Measurements from ENCODE around the gene LRP1B. TPM values are rescaled to one million over a fixed set of nuclear protein-coding genes. Genes with fewer than 3 reads are reported as not detected.
"Not testable (repeated sequence)": the region's sequence is repeated elsewhere in the genome, so short reads cannot be mapped to it uniquely, and the experiment has no call there.

The LRP1B gene
- total RNA-seq, 1 experiment from 2014 or later, result 1.4 TPM

DNA sequence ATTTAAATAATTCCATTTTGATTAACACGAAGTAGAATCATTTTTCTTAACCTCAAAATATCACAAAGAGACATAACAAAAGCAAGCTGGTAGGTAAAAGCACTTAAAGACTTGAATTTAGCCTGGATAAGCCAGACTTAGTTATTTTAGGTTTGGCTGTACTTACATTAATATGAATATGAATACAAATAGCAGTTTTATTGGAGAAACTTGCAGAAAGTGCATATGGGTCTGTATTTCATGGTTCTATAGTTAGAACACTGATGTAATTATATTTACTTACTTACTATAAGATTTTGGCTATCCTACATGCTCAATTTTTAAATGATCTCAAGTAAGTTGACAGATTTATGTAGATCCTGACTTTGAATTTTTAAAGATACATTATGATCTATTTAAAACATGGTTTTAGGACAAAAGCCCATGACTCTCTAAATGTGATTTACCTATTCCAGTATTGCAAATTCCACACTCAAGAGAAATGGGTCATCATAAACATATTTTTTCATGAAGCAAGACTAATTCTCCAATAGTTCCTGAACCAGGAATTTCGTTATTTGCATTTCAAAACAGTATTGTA, 1775.2 kb downstream of the LRP1B start:
- DNase-seq (ENCODE audit: low spot score), result no peak

DNA sequence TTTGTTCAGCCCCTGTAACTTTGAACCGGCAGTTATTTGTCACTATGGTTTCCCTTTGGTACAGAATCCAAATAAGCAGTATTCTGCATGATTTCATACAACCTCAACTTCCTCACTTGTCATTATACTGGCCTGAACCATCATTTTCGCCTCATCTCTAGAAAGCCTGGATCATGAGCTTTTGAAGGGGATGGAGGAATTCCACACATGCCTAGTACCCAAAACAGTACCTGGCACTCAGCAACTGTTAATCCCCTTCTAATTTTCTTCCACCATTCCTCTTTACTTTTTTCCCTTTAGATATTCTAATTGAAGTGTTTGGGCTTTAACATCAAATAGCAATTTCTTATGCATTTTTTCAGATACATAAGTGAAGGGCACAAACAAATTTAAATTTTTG, 1776.3 kb downstream of the LRP1B start:
- DNase-seq (ENCODE audit: low spot score), result no peak

DNA sequence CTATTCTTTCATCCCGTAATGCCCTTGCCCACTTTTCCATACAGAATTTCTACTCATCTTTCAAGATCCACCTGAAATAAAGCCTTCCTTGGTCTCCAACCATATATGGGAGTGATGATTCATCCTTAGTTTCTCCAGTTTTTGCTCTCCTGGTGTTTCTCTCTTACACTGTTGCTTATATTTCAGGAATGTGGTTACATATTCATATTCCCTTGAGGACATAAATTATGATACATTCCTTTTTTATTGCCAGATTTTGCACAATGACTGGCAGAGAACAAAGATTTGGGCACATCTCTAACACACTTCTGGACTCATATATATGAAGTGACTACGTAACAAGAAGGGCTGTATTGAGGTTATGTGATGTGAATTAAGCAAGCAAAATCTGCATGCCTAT, 1777.3 kb downstream of the LRP1B start:
- no peak for DNase-seq (ENCODE audit: low spot score)

DNA sequence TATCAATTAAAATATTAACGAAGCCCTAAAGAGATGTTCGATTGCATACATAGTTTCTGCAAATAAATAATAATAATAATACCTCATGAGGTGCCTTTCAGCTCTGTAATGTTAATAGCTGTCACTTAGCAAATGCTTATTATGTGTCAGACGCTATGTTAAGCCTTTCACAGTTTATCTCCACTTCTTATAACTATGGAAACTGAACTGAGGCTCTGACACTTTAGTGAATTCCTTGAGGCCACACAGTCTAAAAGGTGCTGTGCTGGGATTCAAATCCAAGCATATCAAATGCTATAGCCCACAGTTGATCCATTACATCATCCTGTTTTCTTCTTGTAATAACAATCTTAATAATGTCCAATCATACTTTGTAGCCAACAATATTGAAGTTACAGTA, 1779.1 kb downstream of the LRP1B start:
- DNase-seq (ENCODE audit: low spot score), result no peak

DNA sequence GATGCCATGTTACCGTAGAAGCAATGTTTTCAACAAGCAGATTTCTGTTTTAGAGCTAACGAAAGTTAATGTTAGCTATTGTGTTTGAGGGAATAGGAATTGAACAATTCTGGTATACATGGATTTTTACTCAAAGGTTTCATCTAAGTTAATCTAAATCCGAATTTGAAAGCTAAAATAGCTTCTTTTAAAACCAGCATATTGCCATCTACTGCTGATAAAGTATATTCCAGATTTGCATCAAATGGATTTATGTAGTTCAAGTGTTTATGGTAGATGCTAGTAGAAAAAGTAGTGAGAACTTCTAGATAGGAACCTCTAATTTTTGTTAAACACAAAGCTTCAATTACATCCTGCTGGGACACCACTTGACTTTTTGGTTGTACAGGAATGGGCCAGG, 1781.1 kb downstream of the LRP1B start:
- no peak for DNase-seq (ENCODE audit: low spot score)

DNA sequence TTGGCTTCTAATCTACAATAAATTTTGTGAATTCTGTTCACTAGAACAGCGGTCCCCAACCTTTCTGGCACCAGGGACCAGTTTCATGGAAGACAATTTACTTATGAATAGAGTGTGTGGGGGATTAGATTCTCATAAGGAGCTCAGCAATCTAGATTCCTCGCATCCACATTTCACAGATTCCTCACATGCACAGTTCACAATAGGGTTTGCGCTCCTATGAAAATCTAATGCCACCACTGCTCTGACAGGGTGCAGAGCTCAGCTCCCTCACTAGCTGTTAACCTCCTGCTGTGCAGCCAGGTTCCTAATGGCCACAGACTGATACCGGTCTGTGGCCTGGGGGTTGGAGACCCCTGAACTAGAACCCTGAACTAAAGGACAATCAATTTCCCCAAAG, 1782.0 kb downstream of the LRP1B start:
- DNase-seq (ENCODE audit: low spot score), result no peak

DNA sequence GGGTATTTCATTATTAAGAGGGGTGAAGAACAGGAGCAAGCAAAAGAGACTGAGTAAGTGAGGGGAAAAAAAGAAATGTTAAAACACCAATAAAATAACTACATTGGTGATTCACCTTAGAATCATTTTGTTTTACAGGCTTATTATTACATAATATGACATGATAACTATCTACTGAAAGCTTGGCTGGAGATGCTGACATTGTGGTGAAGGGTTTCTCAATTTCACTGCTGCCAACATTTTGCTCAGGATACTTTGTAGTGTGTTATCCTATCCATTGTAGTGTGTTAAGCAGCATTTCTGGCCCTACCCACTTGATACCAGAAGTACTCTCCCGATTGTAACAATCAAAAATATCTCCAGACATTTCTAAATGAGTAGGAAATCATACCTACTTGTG, 1786.0 kb downstream of the LRP1B start:
- DNase-seq (ENCODE audit: low spot score), result no peak

DNA sequence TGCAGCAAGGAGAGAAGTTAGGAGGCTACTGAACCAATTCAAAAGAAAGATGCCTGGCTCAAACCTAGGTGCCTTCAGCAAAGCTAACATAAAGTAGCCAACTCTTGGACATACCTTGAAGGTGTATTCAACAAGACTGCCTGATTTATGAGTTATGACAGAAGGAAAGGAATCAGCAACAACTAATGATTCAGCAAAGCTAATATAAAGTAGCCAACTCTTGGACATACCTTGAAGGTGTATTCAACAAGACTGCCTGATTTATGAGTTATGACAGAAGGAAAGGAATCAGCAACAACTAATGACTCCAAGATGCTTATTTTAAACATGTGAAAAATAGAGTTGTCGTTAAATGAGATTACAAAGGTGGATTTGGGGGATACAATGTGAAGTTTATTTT, 1786.5 kb downstream of the LRP1B start:
- not testable (repeated sequence) for DNase-seq (ENCODE audit: low spot score)

DNA sequence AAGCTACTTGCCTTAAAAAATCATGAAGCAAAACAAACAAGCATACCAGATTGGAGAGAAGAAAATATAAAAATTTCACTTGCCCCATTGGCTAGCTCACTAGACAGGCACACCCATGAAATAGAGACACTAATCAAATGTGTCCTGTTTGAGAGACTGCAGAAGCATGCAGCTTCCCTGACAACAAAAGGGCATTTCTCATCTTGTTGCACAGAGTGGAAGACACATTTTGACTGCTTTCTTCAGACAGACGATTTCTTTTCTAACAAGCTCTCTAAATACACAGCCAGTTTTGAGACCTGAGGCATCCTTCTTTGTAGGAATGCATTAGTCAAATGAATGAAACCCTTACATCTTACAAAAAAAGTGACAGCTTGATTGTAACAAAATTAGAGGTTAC, 1792.0 kb downstream of the LRP1B start:
- DNase-seq (ENCODE audit: low spot score), result no peak

DNA sequence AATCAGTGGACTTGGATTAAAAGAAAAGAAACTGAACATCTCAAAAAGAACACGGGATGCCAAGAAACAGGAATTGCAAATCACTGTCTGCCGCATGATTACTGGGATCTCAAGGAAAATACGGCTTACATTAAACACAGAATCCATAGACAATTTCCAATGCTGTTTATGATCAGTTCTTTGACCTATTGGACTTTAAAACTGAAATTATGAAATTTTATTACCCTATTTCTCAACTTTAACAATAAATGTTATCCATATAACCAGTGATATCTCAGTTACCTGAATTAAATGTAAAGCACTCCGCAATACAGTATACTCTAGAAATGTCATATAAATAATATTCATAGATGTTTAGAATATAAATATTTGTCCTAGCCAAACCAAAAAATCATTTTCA, 1793.8 kb downstream of the LRP1B start:
- DNase-seq (ENCODE audit: low spot score), result no peak

DNA sequence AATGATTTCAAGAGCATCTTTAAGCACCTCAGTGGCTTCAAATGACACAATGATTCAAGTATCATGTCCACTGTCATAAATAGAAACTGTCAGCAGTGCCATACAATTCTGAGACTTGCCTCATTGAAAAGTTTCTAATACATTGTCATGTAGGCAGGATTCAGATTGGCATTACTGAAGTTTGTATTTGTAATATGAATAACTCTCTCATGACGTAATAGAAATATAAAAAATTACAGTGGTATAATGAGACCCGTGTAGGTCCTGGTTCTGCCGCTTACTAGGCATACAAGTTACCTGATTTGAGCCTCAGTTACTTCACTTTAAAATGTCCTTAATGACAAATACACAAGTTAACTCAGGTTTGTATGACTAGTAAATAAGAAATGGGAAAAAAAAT, 1814.5 kb downstream of the LRP1B start:
- no peak for DNase-seq (ENCODE audit: low spot score)

DNA sequence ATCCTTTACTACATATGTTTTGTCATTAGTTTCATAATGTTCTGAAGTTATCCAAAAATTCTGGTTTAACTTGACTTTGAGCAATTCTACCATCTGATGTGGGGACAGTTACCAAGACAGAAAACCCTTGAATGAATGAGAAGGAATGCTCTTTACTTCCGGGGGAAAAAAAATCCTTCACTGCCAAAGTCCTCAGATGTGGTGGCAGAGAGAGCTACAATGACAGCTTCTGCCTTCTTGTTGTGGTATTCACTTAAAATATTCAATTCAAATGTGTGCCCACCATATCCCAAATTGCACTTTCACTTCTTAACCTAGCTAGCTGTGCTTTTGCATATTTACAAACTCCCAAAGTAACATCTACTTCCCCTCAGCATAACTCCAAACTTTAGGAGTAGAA, 1818.9 kb downstream of the LRP1B start:
- no peak for DNase-seq (ENCODE audit: low spot score)

DNA sequence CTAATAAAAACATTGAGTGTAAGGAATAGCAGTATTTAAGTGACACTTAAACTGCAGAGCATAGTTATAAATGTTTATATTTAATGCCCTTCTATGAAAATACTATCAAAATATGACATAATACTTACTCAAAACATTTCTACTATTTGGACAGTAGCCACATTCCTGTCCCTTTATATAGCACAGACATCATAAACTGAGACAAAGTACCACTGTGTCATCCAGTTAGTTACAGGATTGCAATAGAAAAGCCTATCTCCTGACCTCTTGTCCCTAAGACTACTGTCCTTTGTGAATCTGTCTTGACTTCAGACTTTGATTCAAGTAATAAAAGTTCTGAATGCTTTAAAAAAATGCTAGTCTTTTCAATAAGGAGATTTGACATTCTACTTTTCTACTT, 1822.1 kb downstream of the LRP1B start:
- no peak for DNase-seq (ENCODE audit: low spot score)

DNA sequence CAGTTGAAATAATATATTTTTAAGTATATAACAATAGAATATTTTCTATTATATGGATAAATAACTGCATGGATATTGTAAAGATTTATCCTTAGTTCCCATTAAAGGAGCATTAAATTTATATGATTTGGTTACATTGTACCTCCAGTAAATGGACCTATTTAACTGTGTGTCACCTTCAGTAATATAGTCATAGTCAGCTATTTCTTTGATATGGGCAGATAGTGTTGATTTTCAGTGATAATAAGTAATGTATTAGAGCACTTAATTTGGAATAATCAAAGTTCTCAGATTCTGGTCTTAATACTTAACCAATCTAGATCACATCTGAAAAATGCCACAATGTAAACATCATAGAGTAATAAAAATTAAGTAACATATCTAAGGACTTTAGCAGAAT, 1823.3 kb downstream of the LRP1B start:
- DNase-seq (ENCODE audit: low spot score), result no peak

DNA sequence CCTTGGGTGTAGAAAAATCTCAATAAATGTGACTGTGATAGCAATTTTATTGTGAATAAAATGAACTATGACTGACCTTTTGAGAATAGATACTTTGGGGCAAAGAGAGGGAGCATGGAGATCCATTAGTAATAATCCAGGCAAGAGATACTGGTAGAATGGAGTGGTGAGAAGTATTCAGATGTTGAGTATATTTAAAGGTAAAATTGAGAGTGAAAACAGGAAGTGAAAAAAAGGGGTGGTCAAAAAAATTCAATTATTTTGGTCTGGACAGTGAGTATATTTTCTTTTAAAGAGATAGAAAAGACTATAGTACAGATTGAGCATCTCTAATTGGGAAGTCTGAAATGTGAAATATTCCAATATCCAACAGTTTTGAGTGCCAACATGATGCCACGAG, 1835.0 kb downstream of the LRP1B start:
- DNase-seq (ENCODE audit: low spot score), result no peak

DNA sequence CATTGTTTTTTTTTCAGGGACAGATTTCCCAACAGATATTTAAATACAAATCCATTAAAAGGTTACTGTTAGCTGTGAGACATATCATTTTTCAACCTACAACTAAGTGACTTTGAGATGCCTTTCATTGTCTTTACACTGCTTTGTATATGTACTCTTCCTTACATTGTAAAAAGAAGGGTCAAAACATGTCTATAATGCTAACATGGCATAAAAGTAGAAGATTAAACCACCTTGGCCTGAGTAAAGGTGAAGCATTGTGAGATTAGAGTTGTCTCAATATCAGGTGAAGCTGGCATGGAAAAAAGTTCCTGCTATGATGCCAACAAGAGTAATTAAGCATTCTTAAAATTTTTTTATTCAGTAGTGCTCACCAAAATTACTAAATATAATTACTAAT, 1842.1 kb downstream of the LRP1B start:
- DNase-seq (ENCODE audit: low spot score), result no peak

DNA sequence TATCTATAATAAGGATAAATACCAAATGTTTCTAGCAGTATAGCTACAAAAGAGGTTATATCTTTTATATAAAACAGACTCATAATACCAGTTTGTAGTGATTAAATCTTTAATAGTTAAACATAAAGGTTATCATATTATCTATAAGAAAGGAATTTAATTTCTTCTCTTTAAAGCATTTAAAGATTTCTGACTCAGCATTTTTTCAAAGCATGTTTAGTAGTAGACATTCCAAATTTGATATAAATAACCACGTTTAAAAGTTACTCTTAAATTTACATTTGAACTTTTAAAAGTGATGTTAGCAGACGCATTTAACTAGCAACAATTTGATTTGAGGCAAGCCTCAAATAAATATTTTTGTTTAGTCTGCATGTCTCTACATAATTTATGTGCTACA, 1842.6 kb downstream of the LRP1B start:
- no peak for DNase-seq (ENCODE audit: low spot score)

DNA sequence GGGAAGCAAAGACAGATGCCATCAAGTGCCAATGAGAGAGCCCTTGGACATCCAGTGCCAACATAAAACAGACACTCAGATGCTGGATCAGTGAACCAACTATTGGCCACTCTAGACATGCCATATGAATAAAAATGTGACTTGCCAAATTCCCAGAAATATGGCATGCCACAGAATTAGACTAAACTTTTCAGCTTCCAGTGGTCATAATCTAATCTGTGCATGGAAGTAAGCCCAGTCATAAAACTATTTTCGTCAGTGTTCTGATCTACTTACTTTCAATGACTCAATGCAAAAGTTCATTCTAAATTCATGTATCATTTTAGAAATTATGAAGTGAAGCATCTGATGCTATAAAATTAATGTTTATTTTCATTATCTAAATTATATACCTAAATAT, 1844.4 kb downstream of the LRP1B start:
- DNase-seq (ENCODE audit: low spot score), result no peak

DNA sequence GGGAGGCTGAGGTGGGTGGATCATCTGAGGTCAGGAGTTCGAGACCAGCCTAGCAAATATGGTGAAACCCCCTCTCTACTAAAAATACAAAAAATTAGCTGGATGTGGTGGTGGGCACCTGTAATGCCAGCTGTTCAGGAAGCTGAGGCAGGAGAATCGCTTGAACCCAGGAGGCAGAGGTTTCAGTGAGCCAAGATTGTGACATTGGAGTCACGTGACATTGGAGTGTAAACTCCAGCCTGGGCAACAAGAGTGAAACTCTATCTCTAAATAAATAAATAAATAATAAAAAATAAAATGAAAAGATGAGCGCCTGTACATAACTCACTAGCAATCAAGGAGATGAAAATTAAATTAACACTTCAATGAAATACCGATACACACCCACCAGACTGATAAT, 1853.5 kb downstream of the LRP1B start:
- DNase-seq (ENCODE audit: low spot score), result not testable (repeated sequence)

DNA sequence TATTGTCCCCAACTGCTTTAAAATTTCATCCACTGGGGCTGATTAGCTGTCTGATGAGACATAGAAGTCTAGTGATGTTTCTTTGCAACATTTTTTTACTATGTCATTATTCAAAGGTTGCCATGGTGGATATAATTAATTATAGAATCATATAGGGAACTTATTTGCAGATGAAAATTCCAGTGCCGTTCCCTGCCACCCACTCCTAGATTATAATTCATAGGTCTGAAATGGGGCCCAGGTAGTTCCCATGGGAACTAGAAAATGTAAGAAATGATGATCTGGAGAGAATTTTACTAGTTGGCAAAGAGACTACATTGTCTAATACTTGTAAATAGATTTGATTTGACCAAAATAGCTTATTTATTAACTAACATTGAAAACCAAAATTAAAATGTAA, 1854.2 kb downstream of the LRP1B start:
- no peak for DNase-seq (ENCODE audit: low spot score)

DNA sequence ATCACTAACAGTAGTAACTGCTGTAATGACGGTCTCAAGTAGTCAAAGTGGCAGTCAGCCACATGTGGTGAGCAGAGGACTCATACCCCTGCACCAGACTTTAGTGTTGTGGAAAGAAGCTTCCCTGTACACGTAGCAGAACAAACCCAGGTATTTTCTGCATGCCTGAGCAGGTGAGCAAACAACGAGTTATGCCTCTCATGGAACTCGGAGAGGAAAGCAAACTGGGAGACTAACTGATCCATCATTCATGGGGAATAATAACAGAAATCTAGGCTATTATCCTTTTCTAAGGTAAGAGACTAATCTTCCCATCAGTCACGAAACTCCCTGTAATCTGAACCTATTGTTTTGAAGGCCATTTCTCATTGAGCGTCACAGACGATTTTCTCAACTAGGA, 1855.4 kb downstream of the LRP1B start:
- DNase-seq (ENCODE audit: low spot score), result no peak

DNA sequence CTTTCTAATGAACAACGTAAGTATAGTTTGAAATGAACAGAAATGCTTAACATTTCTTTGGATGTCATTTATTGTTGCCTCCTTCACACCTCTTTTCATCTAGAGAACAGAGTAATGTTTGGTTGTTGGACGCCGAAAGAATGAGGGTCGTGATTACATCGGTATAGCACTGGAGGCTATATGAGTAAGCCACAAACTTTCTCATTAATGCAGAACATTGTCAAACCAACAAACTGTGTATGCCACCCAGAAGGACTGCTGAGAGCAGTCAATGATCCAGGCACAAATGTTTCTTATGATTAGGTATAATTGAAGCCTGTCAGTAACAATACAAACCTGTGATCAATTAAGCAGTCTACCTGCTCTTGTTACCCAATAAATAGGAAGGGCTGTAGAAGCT, 1855.9 kb downstream of the LRP1B start:
- DNase-seq (ENCODE audit: low spot score), result no peak

DNA sequence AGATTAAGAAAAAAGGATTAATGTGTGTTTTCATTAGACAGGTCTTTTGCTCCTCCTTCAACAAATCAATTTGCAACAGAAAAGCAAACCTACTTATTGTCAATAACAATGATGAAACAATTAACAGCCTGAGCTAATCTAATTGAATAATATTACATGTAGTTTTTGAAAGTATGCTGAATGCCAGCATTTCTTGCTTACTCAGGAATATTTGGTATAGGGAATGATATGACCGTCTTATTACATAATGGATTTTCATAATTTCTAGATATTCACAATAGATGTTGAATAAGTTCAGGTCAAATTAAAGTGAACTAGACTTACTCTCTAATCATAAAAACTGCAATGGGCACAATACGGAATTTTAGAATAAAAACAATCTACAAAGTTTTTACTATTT, 1856.9 kb downstream of the LRP1B start:
- DNase-seq (ENCODE audit: low spot score), result no peak

DNA sequence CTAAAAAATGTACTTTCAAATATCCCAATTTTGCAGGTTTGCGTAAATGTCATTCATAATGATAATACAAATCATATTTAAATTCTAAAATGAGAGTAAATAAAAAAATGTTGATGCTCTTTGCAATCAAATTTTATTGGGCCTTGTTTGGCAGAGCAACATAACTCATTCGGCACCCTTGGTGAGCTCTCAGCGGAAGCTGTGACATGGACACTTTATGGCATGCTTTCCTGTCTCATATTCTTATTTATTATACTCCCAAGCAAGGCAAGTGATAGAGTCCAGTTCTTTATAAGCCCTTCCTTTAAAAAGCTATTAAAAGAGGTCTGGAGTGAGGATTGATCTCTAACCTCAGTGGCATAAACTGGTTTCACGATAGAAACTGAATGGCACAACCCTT, 1857.4 kb downstream of the LRP1B start:
- DNase-seq (ENCODE audit: low spot score), result no peak

DNA sequence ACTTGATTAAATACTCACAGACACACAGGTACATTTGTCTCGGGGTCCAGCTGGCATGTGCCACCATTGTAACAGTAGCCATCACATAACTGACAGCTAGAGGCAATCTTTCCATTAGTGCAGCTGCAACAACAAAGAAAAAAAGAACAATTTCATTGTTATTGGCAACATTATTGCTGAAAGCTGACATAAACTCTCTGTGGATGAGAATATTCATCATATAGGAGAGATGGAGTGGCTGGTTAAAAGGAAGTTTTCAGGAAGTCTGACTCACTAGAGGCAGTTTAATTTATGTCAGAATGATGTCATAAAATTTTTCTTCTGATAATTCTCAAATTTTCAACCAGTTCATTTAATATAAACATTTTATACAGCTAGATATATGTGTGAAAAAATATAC, 1860.6 kb downstream of the LRP1B start:
- no peak for DNase-seq (ENCODE audit: low spot score)

Data from H4 (cell line).